HL-60 (cell line): ENCODE results near the gene MR1.

Experiments
- GABPA ChIP-seq: IDR thresholded peaks from 2 replicates; pipeline ENCODE4 v1.6.1; 2012; ENCODE audit warnings: low read depth
- POLR2AphosphoS5 ChIP-seq: IDR thresholded peaks from 2 replicates; pipeline ENCODE4 v1.6.1; 2012; ENCODE audit warnings: low read depth
- TF ChIP-seq, protein P1 (sequence below): IDR thresholded peaks from one replicate; pipeline ENCODE4 v1.5.1; 2011; ENCODE audit warnings: low read length, control low read depth, inconsistent platforms; ENCODE audit not compliant: insufficient read depth
- TF ChIP-seq, protein P2 (sequence below): IDR thresholded peaks from 2 replicates; pipeline ENCODE4 v1.6.1; 2012; ENCODE audit warnings: low read depth; ENCODE audit not compliant: insufficient replicate concordance

GRCh38 chr1:181032535-181032934, 1.2 kb upstream of the MR1 start:
- TF ChIP-seq, protein P1, sequence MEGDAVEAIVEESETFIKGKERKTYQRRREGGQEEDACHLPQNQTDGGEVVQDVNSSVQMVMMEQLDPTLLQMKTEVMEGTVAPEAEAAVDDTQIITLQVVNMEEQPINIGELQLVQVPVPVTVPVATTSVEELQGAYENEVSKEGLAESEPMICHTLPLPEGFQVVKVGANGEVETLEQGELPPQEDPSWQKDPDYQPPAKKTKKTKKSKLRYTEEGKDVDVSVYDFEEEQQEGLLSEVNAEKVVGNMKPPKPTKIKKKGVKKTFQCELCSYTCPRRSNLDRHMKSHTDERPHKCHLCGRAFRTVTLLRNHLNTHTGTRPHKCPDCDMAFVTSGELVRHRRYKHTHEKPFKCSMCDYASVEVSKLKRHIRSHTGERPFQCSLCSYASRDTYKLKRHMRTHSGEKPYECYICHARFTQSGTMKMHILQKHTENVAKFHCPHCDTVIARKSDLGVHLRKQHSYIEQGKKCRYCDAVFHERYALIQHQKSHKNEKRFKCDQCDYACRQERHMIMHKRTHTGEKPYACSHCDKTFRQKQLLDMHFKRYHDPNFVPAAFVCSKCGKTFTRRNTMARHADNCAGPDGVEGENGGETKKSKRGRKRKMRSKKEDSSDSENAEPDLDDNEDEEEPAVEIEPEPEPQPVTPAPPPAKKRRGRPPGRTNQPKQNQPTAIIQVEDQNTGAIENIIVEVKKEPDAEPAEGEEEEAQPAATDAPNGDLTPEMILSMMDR = no peak
- TF ChIP-seq, protein P2, sequence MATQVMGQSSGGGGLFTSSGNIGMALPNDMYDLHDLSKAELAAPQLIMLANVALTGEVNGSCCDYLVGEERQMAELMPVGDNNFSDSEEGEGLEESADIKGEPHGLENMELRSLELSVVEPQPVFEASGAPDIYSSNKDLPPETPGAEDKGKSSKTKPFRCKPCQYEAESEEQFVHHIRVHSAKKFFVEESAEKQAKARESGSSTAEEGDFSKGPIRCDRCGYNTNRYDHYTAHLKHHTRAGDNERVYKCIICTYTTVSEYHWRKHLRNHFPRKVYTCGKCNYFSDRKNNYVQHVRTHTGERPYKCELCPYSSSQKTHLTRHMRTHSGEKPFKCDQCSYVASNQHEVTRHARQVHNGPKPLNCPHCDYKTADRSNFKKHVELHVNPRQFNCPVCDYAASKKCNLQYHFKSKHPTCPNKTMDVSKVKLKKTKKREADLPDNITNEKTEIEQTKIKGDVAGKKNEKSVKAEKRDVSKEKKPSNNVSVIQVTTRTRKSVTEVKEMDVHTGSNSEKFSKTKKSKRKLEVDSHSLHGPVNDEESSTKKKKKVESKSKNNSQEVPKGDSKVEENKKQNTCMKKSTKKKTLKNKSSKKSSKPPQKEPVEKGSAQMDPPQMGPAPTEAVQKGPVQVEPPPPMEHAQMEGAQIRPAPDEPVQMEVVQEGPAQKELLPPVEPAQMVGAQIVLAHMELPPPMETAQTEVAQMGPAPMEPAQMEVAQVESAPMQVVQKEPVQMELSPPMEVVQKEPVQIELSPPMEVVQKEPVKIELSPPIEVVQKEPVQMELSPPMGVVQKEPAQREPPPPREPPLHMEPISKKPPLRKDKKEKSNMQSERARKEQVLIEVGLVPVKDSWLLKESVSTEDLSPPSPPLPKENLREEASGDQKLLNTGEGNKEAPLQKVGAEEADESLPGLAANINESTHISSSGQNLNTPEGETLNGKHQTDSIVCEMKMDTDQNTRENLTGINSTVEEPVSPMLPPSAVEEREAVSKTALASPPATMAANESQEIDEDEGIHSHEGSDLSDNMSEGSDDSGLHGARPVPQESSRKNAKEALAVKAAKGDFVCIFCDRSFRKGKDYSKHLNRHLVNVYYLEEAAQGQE = no peak
- TF ChIP-seq POLR2AphosphoS5 (no peak), GABPA (no peak)
